ENCODE measurements around the gene RAB26.

RAB26 gene

DNA sequence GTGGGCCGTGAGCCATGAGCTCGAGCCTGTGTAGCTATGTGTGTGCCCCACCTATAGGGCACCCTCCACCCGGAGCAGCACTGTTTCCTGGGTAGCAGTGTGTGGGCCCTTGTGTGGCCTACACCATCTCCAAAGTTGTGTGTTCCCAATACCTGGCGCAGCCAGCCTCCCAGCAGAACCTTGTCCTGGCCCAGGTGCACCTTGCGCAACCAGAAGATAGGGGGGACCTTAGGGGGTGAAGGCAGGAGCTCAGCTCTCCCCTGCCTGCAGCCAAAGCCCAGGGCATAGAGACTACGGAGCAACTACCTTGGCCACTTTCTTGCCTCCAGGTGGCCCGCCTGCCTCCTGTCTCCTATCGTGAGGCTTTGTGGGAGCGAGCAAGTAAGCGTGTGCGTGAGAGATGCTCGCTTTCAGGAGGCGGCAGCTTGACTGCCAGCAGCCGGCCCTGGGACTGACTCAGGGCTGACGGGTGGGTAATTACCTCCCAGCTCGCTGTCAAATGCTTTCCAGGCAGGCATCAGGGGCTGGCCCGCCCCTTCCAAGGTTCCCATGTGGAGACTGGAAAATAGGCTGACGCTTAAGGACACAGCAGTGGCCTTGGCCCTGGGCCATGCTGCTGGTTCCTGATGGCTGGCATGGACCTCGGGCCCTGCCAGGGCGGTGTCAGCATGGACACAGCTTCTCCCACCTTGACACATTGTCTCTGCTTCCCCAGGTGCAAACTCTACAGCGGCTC, 26.1 kb downstream of the RAB26 start:
- TF ChIP-seq GATA2 (IDR thresholded peaks at IDR 0.05; ENCODE audit: low read depth, low read length) (no peak), GATA3 (IDR thresholded peaks at IDR 0.05; ENCODE audit: low read depth, low read length) (no peak)

DNA sequence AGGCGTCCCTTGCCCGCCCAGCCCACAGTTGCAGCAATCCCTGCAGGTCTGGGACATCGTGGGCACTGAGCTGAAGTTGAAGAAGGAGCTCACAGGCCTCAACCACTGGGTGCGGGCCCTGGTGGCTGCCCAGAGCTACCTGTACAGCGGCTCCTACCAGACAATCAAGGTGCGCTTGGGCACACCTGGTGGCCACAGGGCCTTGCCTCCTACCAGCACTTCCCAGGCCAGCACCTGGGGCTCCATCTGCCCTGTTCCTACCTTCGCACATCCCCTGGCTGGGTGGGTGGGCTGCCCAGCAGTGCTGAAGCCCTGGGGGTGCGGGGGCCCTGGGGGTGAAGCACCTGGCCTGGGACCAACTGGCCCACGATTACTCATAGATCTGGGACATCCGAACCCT, 27.0 kb downstream of the RAB26 start:
- no peak for TF ChIP-seq GATA3 (IDR thresholded peaks at IDR 0.05; ENCODE audit: low read depth, low read length)
- TF ChIP-seq GATA2 (IDR thresholded peaks at IDR 0.05; ENCODE audit: low read depth, low read length) = no peak

GRCh38 chr16:2176047-2176446, 27.6 kb downstream of the RAB26 start:
- TF ChIP-seq GATA3 (IDR thresholded peaks at IDR 0.05; ENCODE audit: low read depth, low read length) = no peak
- no peak for TF ChIP-seq GATA2 (IDR thresholded peaks at IDR 0.05; ENCODE audit: low read depth, low read length)

DNA sequence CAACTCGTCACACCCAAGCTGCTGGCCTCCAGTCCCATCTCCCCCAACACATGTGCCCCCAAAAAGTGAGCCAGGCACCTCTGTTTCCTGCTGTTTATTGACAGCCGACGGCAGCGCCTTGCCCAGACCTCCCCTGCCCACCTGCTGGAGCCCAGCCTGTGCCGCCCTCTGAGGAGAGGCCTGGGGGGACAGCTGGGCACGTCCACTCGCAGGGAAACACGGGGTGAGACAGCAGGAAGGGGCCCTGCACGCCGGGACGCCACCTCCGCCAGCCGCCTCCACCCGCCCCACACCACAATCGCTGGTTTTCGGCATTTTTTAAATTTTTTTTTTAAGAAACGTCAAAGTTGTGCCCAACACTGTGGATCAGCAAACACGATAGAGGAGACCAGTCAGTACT, 28.7 kb downstream of the RAB26 start:
- TF ChIP-seq GATA2 (IDR thresholded peaks at IDR 0.05; ENCODE audit: low read depth, low read length) = no peak
- no peak for TF ChIP-seq GATA3 (IDR thresholded peaks at IDR 0.05; ENCODE audit: low read depth, low read length)

DNA sequence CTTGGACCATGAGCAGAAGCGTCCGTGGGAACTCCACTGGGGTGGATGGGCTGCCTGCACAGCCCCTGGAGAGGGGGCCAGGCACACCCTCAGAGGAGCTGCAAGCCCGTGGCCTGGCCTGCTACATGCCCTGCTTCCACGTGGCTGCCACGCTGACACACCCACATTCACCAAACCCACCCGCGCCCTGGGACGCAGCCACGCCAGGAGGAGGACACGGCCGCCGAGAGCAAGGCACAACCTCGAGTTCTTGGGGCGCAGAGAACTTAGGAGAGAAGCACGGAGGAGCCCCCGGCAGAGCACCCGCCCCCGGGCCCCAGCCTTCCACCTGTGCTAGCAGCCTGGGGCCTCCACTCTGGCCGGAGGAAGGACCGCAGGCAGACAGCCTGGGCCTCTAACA, 29.1 kb downstream of the RAB26 start:
- TF ChIP-seq GATA3 (IDR thresholded peaks at IDR 0.05; ENCODE audit: low read depth, low read length) = no peak

DNA sequence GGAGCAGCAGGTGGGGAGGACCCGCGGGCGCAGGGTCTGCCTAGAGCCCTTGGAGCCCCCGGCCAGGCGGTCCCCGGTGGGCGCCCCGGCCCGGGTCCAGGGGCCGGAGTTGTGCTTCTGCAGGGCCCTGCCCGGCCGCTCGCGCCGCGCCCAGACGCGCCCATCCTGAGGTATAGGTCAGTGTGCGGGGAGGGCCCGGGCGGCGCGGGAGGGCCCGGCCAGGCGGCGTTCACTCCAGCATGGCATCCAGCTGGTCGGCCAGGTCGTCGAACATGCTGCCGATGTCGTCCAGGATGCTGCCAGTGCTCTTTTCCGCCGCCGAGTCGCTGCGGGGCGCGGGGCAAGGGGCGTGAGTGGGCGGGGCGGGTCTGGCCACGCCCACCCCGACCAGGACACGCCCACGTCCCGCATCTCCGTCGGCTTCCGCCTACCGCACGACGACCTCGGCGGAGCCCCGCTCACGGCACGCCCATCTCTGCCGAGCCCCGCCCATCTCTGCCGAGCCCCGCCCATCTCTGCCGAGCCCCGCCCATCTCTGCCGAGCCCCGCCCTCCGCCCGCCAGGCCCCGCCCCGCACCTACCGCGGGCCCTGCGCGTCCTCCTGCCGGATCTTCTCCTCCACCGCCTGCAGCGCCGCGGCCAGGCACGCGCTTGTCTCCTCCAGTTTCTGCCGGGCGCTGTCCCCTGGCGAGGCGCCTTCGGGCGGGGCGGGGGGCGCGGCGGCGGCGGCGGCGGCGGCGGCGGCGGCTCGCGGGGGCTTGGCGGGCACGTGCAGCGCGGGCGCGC, 30.1 kb downstream of the RAB26 start:
- TF ChIP-seq GATA2 (IDR thresholded peaks at IDR 0.05; ENCODE audit: low read depth, low read length) (no peak), GATA3 (IDR thresholded peaks at IDR 0.05; ENCODE audit: low read depth, low read length) (no peak)

DNA sequence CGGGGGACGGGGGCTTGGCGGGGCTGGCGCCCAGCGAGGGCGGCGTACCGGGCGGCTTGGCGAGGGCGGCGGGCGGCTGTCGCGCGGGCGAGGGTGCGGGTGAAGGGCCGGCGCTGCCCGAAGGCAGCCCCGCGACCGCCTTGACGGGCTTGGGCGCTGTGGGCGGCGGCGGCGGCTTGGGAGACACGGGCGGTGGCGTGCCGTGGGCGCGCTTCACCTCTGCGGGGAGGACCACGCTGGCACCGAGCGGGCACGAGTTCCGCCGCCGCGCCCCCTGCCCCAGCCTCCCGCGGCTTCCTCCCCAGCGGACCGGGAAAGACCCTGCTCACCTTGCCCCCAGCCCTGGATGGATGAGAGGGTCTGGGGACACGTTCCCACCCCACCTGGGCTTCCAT, 30.7 kb downstream of the RAB26 start:
- TF ChIP-seq GATA3 (IDR thresholded peaks at IDR 0.05; ENCODE audit: low read depth, low read length) (no peak), GATA2 (IDR thresholded peaks at IDR 0.05; ENCODE audit: low read depth, low read length) (no peak)

GRCh38 chr16:2179576-2179975, 31.2 kb downstream of the RAB26 start:
- TF ChIP-seq GATA2 (IDR thresholded peaks at IDR 0.05; ENCODE audit: low read depth, low read length) = no peak
- no peak for TF ChIP-seq GATA3 (IDR thresholded peaks at IDR 0.05; ENCODE audit: low read depth, low read length)

- TF ChIP-seq GATA3 (IDR thresholded peaks at IDR 0.05; ENCODE audit: low read depth, low read length) (no peak), GATA2 (IDR thresholded peaks at IDR 0.05; ENCODE audit: low read depth, low read length) (no peak)
These were observed 32.0 kb downstream of the RAB26 start for GRCh38 chr16:2180461-2180860.

- TF ChIP-seq GATA3 (IDR thresholded peaks at IDR 0.05; ENCODE audit: low read depth, low read length) (no peak), GATA2 (IDR thresholded peaks at IDR 0.05; ENCODE audit: low read depth, low read length) (no peak)
These were observed 32.8 kb downstream of the RAB26 start for GRCh38 chr16:2180962-2181923.

DNA sequence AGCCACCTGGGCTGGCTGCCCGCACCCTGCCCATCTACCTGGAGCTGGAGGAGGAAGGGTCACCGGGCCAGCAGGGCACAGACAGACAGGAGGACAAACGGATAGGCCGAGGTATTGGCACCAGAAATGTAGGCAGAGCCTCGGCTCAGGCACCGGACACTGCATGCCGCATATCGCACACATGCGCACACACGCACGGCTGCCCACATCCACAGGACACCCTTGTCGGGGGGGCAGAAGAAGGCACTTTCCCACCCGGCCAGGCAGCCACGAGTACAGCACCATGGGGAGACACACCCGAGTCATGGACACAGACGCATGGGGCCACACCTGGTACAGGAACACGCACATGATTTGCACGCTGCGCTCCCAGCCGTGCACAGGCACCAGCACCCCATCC, 33.5 kb downstream of the RAB26 start:
- TF ChIP-seq GATA3 (IDR thresholded peaks at IDR 0.05; ENCODE audit: low read depth, low read length) = no peak
- no peak for TF ChIP-seq GATA2 (IDR thresholded peaks at IDR 0.05; ENCODE audit: low read depth, low read length)

GRCh38 chr16:2183671-2184070, 35.2 kb downstream of the RAB26 start:
- TF ChIP-seq GATA2 (IDR thresholded peaks at IDR 0.05; ENCODE audit: low read depth, low read length) (no peak), GATA3 (IDR thresholded peaks at IDR 0.05; ENCODE audit: low read depth, low read length) (no peak)

- TF ChIP-seq GATA3 (IDR thresholded peaks at IDR 0.05; ENCODE audit: low read depth, low read length) = no peak
- TF ChIP-seq GATA2 (IDR thresholded peaks at IDR 0.05; ENCODE audit: low read depth, low read length) = no peak
These were observed 35.9 kb downstream of the RAB26 start for GRCh38 chr16:2184346-2184745.

DNA sequence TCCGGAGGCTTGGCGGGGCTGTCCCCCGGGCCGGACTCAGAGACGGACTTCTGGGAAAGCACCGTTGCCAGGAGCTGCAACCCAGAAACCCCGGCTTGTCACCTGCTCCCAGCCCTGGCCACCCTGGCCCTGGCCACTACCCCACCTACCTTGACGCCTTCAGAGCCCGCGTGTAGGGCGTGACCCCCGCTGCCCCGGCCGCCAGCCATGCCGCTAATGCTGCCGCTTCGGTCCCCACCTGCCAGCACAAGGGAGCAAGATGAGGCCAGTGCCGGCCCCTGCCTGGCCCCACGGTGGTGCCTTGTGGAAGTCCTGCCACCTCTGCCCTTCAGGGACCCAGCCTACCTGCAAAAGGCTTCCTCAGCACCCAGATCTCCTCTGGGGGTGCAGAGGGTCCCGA, 36.5 kb downstream of the RAB26 start:
- TF ChIP-seq GATA3 (IDR thresholded peaks at IDR 0.05; ENCODE audit: low read depth, low read length) (no peak), GATA2 (IDR thresholded peaks at IDR 0.05; ENCODE audit: low read depth, low read length) (no peak)

All from SH-SY5Y (cell line).